Measurements from ENCODE around the gene MUC4. TPM values are rescaled to one million over a fixed set of nuclear protein-coding genes. Genes with fewer than 3 reads are reported as not detected.

Gene MUC4
- total RNA-seq, 1 donor from 2014 or later, result not detected

GRCh38 chr3:195856410-195857084 is 44.8 kb upstream of the MUC4 start:
- Mint-ChIP-seq H3K27me3 (ENCODE audit: low read depth) (no peaks in the 10 kb centered on the region), H3K9me3 (ENCODE audit: low read depth) (no peaks in the 10 kb centered on the region), H3K4me1 (ENCODE audit: low read depth) (no peaks in the 10 kb centered on the region), H3K4me3 (ENCODE audit: unreplicated experiment) (no peak overlapping the region), H3K36me3 (ENCODE audit: low read depth) (no peaks in the 10 kb centered on the region), H3K27ac (ENCODE audit: unreplicated experiment) (no peak overlapping the region)
- DNase-seq (ENCODE audit: low spot score), result no peak
- TF ChIP-seq CTCF (IDR thresholded peaks at IDR 0.05), result no peak

- peaks cover 5% of the 10 kb centered on the region for H3K4me1 Mint-ChIP-seq (ENCODE audit: low read depth)
- H3K9me3 Mint-ChIP-seq (ENCODE audit: low read depth), result no peaks in the 10 kb centered on the region
- H3K36me3 Mint-ChIP-seq (ENCODE audit: low read depth), result no peaks in the 10 kb centered on the region
- TF ChIP-seq CTCF (IDR thresholded peaks at IDR 0.05), result no peak
- DNase-seq (ENCODE audit: low spot score), result no peak
- H3K27me3 Mint-ChIP-seq (ENCODE audit: low read depth), result no peaks in the 10 kb centered on the region
- no peak overlapping the region for H3K27ac Mint-ChIP-seq (ENCODE audit: unreplicated experiment)
- no peak overlapping the region for H3K4me3 Mint-ChIP-seq (ENCODE audit: unreplicated experiment)
Observed at GRCh38 chr3:195855471-195856409, 44.0 kb upstream of the MUC4 start.

- Mint-ChIP-seq H3K27me3 (ENCODE audit: low read depth) (no peaks in the 10 kb centered on the region), H3K4me1 (ENCODE audit: low read depth) (peaks cover 7% of the 10 kb centered on the region), H3K27ac (ENCODE audit: unreplicated experiment) (no peak overlapping the region), H3K9me3 (ENCODE audit: low read depth) (no peaks in the 10 kb centered on the region), H3K36me3 (ENCODE audit: low read depth) (no peaks in the 10 kb centered on the region), H3K4me3 (ENCODE audit: unreplicated experiment) (no peak overlapping the region)
- no peak for TF ChIP-seq CTCF (IDR thresholded peaks at IDR 0.05)
- DNase-seq (ENCODE audit: low spot score), result peak; percentile 61
Observed at GRCh38 chr3:195854628-195855294, 43.0 kb upstream of the MUC4 start.

GRCh38 chr3:195853996-195854395 is 42.3 kb upstream of the MUC4 start:
- Mint-ChIP-seq H3K4me1 (ENCODE audit: low read depth) (peaks cover 7% of the 10 kb centered on the region), H3K4me3 (ENCODE audit: unreplicated experiment) (no peak overlapping the region), H3K27me3 (ENCODE audit: low read depth) (no peaks in the 10 kb centered on the region), H3K27ac (ENCODE audit: unreplicated experiment) (no peak overlapping the region), H3K9me3 (ENCODE audit: low read depth) (no peaks in the 10 kb centered on the region), H3K36me3 (ENCODE audit: low read depth) (no peaks in the 10 kb centered on the region)
- DNase-seq (ENCODE audit: low spot score), result peak; percentile 42
- no peak for TF ChIP-seq CTCF (IDR thresholded peaks at IDR 0.05)

- no peaks in the 10 kb centered on the region for H3K9me3 Mint-ChIP-seq (ENCODE audit: low read depth)
- no peaks in the 10 kb centered on the region for H3K36me3 Mint-ChIP-seq (ENCODE audit: low read depth)
- H3K4me1 Mint-ChIP-seq (ENCODE audit: low read depth), result peaks cover 7% of the 10 kb centered on the region
- H3K27me3 Mint-ChIP-seq (ENCODE audit: low read depth), result no peaks in the 10 kb centered on the region
- no peak for TF ChIP-seq CTCF (IDR thresholded peaks at IDR 0.05)
- DNase-seq (ENCODE audit: low spot score), result peak; percentile 29
- H3K4me3 Mint-ChIP-seq (ENCODE audit: unreplicated experiment), result no peak overlapping the region
- H3K27ac Mint-ChIP-seq (ENCODE audit: unreplicated experiment), result no peak overlapping the region
Observed at GRCh38 chr3:195853036-195853435, 41.3 kb upstream of the MUC4 start.

All from chondrocyte (in vitro differentiated cells).